Erythroblast (primary cell): ENCODE measurements around the gene PLCB3.

Source experiments
- GATA1 ChIP-seq: IDR thresholded peaks from 2 replicates; pipeline ENCODE4 v1.6.1; 2011; ENCODE audit warnings: low read depth, mild to moderate bottlenecking, control low read depth, low read length, moderate library complexity
- POLR2A ChIP-seq: IDR thresholded peaks from 2 replicates; pipeline ENCODE4 v1.6.1; 2011; ENCODE audit warnings: mild to moderate bottlenecking, low read length

DNA sequence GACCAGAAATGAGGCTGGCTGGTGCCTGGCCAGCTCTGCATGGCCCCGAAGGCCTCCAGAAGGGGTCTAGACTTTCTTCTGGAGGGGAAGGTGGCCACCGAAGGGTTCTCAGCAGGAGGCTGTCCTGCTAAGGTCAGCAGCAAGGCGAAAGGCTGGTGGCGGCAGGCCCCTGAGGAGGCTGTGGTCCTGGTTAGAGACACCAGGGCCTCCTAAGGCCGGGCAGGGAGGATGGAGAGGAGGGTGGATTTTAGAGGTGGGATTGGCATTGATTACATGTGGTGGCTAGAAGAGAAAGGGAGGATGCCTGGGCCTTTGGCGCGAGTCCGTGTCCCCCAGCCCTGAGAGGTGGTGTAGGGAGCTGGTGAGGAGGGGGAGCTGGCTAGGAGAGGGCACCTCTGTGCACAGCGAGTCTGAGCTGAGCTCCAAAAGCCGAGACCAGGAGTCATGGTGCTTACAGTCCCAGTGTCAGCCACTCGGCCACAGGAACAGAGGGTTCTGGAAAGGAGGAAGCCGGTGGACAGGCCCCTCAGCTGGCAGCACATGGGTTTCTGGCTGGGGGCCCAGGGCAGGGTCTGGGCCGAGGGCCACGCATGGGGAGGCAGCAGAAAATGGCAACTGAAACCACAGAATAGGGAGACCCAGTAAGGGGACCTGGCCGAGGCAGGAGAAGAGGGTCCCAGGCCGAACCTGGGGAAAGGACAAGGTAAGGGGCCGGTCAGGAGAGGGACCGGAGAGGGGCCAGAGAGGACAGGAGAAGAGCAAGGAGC lies 42.4 kb upstream of the PLCB3 start:
- no peak for TF ChIP-seq POLR2A
- TF ChIP-seq GATA1, result no peak
